Measurements from ENCODE around the gene SHFL. TPM values are rescaled to one million over a fixed set of nuclear protein-coding genes. Genes with fewer than 3 reads are reported as not detected.

Gene SHFL
- total RNA-seq, 1 experiment from 2014 or later = 21.1 TPM

- Histone ChIP-seq H2BK12ac (ENCODE audit: insufficient read length, low read depth, low read length) (no peak overlapping the region), H2BK15ac (ENCODE audit: low read depth, low read length) (no peak overlapping the region), H4K20me1 (ENCODE audit: control insufficient read depth, insufficient read depth, insufficient read length) (no peaks in the 10 kb centered on the region), H3K9ac (ENCODE audit: extremely low read depth, insufficient read length, low read length) (no peak overlapping the region), H4K5ac (ENCODE audit: insufficient read length, low read depth, low read length) (no peak overlapping the region), H3K79me2 (ENCODE audit: insufficient read depth, low read length) (no peaks in the 10 kb centered on the region), H3K4me1 (ENCODE audit: insufficient read depth, low read length) (no peaks in the 10 kb centered on the region), H3K27me3 (ENCODE audit: insufficient read depth, low read length) (no peaks in the 10 kb centered on the region), H3T11ph (ENCODE audit: low read length) (no peak overlapping the region), H3K79me1 (ENCODE audit: insufficient read depth, low read depth, low read length, poor library complexity, severe bottlenecking) (no peaks in the 10 kb centered on the region), H3K9me3 (ENCODE audit: control insufficient read depth, low read depth, low read length) (no peaks in the 10 kb centered on the region), H3K18ac (ENCODE audit: insufficient read length, low read depth, low read length) (no peak overlapping the region), H2BK120ac (ENCODE audit: low read depth, low read length, poor library complexity, severe bottlenecking) (no peak overlapping the region), H3K23ac (ENCODE audit: insufficient read length, low read depth, low read length) (no peak overlapping the region), H3K4me2 (ENCODE audit: insufficient read depth, insufficient read length, low read length) (no peak overlapping the region), H2BK20ac (ENCODE audit: low read depth, low read length, poor library complexity, severe bottlenecking) (no peak overlapping the region), H4K91ac (ENCODE audit: insufficient read length, low read depth, low read length) (no peak overlapping the region), H3K56ac (ENCODE audit: insufficient read length, low read depth, low read length) (no peak overlapping the region), H3K4ac (ENCODE audit: low read depth, low read length) (no peak overlapping the region), H3K14ac (ENCODE audit: insufficient read depth, low read length) (no peak overlapping the region), H2BK5ac (ENCODE audit: insufficient read length, low read length) (no peak overlapping the region), H2AK5ac (ENCODE audit: insufficient read length, low read length) (no peak overlapping the region), H3K27ac (ENCODE audit: insufficient read length, low read depth, low read length) (no peak overlapping the region), H3K23me2 (ENCODE audit: insufficient read length, low read depth, low read length, poor library complexity, severe bottlenecking) (no peaks in the 10 kb centered on the region), H2AFZ (ENCODE audit: low read length) (no peak overlapping the region), H4K8ac (replicated peaks; ENCODE audit: insufficient read length, low read depth, low read length) (no peak overlapping the region)
- Mint-ChIP-seq H3K4me3 (no peak overlapping the region), H3K27me3 (ENCODE audit: low read depth) (peaks cover 83% of the 10 kb centered on the region), H3K9me3 (no peaks in the 10 kb centered on the region), H3K4me1 (peaks cover 6 to 8% of the 10 kb centered on the region in 2 experiments; a peak in 2 of 4 replicates), H3K27ac (no peak overlapping the region), H3K36me3 (ENCODE audit: insufficient read depth in 1 of 3, low read depth in 3 of 3) (no peaks in the 10 kb centered on the region)
- no CpG with 5 or more reads among the region's 5 CpGs for WGBS (ENCODE audit: extremely low coverage, insufficient read length, low lambda C conversion rate)
- TF ChIP-seq CTCF (conservative IDR thresholded peaks at IDR 0.05) = no peak
- DNase-seq = no peak
These were observed 48.3 kb upstream of the SHFL start for GRCh38 chr19:10037809-10038208.

All from H9 (cell line).